ENCODE data around the gene GP5. TPM values are rescaled to one million over a fixed set of nuclear protein-coding genes. Genes with fewer than 3 reads are reported as not detected.

The GP5 gene
- total RNA-seq, 1 experiment from 2014 or later = 0.15 TPM

DNA sequence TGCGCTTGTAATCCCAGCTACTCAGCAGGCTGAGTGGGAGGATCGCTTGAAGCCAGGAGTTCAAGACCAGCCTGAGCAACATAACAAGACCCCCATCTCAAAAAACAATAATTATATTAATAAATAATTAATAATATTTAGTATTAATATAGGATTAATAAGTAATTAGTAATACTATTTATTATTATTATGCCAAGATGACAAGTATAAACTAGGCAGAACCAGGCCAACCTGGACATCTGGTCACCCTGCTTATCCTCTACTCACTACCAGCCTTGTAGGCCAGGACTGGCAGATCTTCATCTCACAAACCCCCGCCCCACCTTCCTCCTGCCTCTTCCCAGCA, 48.4 kb downstream of the GP5 start:
- Histone ChIP-seq H3K4me1 (ENCODE audit: control insufficient read depth in 1 of 2, insufficient read depth in 2 of 2, low read length in 2 of 2) (peaks cover 8 to 14% of the 10 kb centered on the region in 2 experiments), H3K9me2 (ENCODE audit: insufficient read depth) (no peaks in the 10 kb centered on the region), H3K79me2 (ENCODE audit: insufficient read depth, low read length) (no peaks in the 10 kb centered on the region), H3K27me3 (ENCODE audit: insufficient read depth, low read length) (no peaks in the 10 kb centered on the region), H3K36me3 (ENCODE audit: control insufficient read depth in 1 of 2, insufficient read depth in 2 of 2, low read length in 2 of 2) (no peaks in the 10 kb centered on the region), H4K20me1 (ENCODE audit: insufficient read depth) (no peaks in the 10 kb centered on the region), H3K9ac (ENCODE audit: low read length) (no peak overlapping the region), H3K4me2 (ENCODE audit: low read length) (peak overlapping the region; percentile 28; the same call in 1 of the 2 replicates), H3K27ac (ENCODE audit: low read depth, low read length) (peak overlapping the region; percentile 39; the same call in 1 of the 2 replicates), H3K9me3 (ENCODE audit: control insufficient read depth in 1 of 2, insufficient read depth in 1 of 2, low read depth in 1 of 2, low read length in 2 of 2) (no peaks in the 10 kb centered on the region), H2AFZ (ENCODE audit: low read depth, low read length, poor library complexity, severe bottlenecking) (peak overlapping the region; percentile 85), H3K4me3 (replicated peaks in 1 of 2; ENCODE audit: low read depth in 1 of 2, low read length in 2 of 2) (no peak overlapping the region)
- no peak for TF ChIP-seq FOSL1 (IDR thresholded peaks at IDR 0.05; ENCODE audit: low read depth)
- TF ChIP-seq, protein P1, sequence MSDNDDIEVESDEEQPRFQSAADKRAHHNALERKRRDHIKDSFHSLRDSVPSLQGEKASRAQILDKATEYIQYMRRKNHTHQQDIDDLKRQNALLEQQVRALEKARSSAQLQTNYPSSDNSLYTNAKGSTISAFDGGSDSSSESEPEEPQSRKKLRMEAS (IDR thresholded peaks at IDR 0.05) = no peak
- no peak for TF ChIP-seq EZH2 (IDR thresholded peaks at IDR 0.05)
- no peak for TF ChIP-seq ZFX (IDR thresholded peaks at IDR 0.05)
- TF ChIP-seq ELF1 (IDR thresholded peaks at IDR 0.05; ENCODE audit: borderline replicate concordance, low read depth) = no peak
- TF ChIP-seq, protein P2, sequence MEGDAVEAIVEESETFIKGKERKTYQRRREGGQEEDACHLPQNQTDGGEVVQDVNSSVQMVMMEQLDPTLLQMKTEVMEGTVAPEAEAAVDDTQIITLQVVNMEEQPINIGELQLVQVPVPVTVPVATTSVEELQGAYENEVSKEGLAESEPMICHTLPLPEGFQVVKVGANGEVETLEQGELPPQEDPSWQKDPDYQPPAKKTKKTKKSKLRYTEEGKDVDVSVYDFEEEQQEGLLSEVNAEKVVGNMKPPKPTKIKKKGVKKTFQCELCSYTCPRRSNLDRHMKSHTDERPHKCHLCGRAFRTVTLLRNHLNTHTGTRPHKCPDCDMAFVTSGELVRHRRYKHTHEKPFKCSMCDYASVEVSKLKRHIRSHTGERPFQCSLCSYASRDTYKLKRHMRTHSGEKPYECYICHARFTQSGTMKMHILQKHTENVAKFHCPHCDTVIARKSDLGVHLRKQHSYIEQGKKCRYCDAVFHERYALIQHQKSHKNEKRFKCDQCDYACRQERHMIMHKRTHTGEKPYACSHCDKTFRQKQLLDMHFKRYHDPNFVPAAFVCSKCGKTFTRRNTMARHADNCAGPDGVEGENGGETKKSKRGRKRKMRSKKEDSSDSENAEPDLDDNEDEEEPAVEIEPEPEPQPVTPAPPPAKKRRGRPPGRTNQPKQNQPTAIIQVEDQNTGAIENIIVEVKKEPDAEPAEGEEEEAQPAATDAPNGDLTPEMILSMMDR (IDR thresholded peaks at IDR 0.05 in 2 of 3, conservative IDR thresholded peaks at IDR 0.05 in 1 of 3; ENCODE audit: borderline replicate concordance in 1 of 3, insufficient read depth in 1 of 3, low read depth in 2 of 3, low read length in 2 of 3) = no peak
- TF ChIP-seq SIN3A (IDR thresholded peaks at IDR 0.05; ENCODE audit: low read depth) = no peak
- TF ChIP-seq CBX3 (IDR thresholded peaks at IDR 0.05; ENCODE audit: low read depth) = 0 out of 2 replicates have a peak, but pooled peaks have one; percentile 74
- TF ChIP-seq EGR1 (IDR thresholded peaks at IDR 0.05; ENCODE audit: low read depth) = peak; percentile 34; the same call in 1 of the 2 replicates
- TF ChIP-seq, protein P3, sequence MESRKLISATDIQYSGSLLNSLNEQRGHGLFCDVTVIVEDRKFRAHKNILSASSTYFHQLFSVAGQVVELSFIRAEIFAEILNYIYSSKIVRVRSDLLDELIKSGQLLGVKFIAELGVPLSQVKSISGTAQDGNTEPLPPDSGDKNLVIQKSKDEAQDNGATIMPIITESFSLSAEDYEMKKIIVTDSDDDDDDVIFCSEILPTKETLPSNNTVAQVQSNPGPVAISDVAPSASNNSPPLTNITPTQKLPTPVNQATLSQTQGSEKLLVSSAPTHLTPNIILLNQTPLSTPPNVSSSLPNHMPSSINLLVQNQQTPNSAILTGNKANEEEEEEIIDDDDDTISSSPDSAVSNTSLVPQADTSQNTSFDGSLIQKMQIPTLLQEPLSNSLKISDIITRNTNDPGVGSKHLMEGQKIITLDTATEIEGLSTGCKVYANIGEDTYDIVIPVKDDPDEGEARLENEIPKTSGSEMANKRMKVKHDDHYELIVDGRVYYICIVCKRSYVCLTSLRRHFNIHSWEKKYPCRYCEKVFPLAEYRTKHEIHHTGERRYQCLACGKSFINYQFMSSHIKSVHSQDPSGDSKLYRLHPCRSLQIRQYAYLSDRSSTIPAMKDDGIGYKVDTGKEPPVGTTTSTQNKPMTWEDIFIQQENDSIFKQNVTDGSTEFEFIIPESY (IDR thresholded peaks at IDR 0.05; ENCODE audit: extremely low read depth, insufficient replicate concordance, low read length) = no peak
- TF ChIP-seq SP1 (IDR thresholded peaks at IDR 0.05; ENCODE audit: low read depth) = no peak
- no peak for TF ChIP-seq RAD21 (IDR thresholded peaks at IDR 0.05; ENCODE audit: low read depth)
- no peak for TF ChIP-seq ZNF274 (IDR thresholded peaks at IDR 0.05; ENCODE audit: low read depth, low read length)
- TF ChIP-seq, protein P4, sequence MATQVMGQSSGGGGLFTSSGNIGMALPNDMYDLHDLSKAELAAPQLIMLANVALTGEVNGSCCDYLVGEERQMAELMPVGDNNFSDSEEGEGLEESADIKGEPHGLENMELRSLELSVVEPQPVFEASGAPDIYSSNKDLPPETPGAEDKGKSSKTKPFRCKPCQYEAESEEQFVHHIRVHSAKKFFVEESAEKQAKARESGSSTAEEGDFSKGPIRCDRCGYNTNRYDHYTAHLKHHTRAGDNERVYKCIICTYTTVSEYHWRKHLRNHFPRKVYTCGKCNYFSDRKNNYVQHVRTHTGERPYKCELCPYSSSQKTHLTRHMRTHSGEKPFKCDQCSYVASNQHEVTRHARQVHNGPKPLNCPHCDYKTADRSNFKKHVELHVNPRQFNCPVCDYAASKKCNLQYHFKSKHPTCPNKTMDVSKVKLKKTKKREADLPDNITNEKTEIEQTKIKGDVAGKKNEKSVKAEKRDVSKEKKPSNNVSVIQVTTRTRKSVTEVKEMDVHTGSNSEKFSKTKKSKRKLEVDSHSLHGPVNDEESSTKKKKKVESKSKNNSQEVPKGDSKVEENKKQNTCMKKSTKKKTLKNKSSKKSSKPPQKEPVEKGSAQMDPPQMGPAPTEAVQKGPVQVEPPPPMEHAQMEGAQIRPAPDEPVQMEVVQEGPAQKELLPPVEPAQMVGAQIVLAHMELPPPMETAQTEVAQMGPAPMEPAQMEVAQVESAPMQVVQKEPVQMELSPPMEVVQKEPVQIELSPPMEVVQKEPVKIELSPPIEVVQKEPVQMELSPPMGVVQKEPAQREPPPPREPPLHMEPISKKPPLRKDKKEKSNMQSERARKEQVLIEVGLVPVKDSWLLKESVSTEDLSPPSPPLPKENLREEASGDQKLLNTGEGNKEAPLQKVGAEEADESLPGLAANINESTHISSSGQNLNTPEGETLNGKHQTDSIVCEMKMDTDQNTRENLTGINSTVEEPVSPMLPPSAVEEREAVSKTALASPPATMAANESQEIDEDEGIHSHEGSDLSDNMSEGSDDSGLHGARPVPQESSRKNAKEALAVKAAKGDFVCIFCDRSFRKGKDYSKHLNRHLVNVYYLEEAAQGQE (IDR thresholded peaks at IDR 0.05; ENCODE audit: low read depth) = no peak
- TF ChIP-seq YY1 (IDR thresholded peaks at IDR 0.05; ENCODE audit: extremely low read depth, insufficient replicate concordance, low read depth, low read length) = no peak
- BruUV-seq (replicated peaks) = no TSS peak
- ChIA-PET POLR2A (no interaction called here), CTCF (interaction anchor here (0.7 to 1.8 kb wide), 5 partner anchors 9 to 570 kb away, joined by 3 to 9 read pairs (median 3); no protein-coding TSS in a partner anchor), RAD21 (ENCODE audit: low non-redundant PET in 1 of 2, low total read pairs in 2 of 2, uncharacterized antibody in 2 of 2, unreplicated experiment in 2 of 2) (no interaction called here)
- DNase-seq (ENCODE audit: low read depth, low spot score) (no peak), ATAC-seq (no peak)
- intact Hi-C loops (cut with micrococcal nuclease) = no loop called here
